ENCODE data around the gene PRKCH.
"Not testable (repeated sequence)": the region's sequence is repeated elsewhere in the genome, so short reads cannot be mapped to it uniquely, and the experiment has no call there.

The PRKCH gene

GRCh38 chr14:61521773-61522172, 200.4 kb downstream of the PRKCH start:
- in situ Hi-C loops (cut with MboI; ENCODE audit: low sequenced_read_pairs): no loop called here

GRCh38 chr14:61523751-61524150, 202.4 kb downstream of the PRKCH start:
- in situ Hi-C loops (cut with MboI; ENCODE audit: low sequenced_read_pairs): no loop called here

GRCh38 chr14:61524211-61524806, 202.9 kb downstream of the PRKCH start:
- in situ Hi-C loops (cut with MboI; ENCODE audit: low sequenced_read_pairs): no loop called here

GRCh38 chr14:61524936-61525292, 203.5 kb downstream of the PRKCH start:
- in situ Hi-C loops (cut with MboI; ENCODE audit: low sequenced_read_pairs): no loop called here

- in situ Hi-C loops (cut with MboI; ENCODE audit: low sequenced_read_pairs): no loop called here
Measured at GRCh38 chr14:61525293-61526011, 204.1 kb downstream of the PRKCH start.

- in situ Hi-C loops (cut with MboI; ENCODE audit: low sequenced_read_pairs): no loop called here
Measured at GRCh38 chr14:61526405-61527312, 205.3 kb downstream of the PRKCH start.

GRCh38 chr14:61527325-61528100, 206.1 kb downstream of the PRKCH start:
- in situ Hi-C loops (cut with MboI; ENCODE audit: low sequenced_read_pairs): no loop called here

GRCh38 chr14:61528591-61529021, 207.2 kb downstream of the PRKCH start:
- in situ Hi-C loops (cut with MboI; ENCODE audit: low sequenced_read_pairs): no loop called here

- in situ Hi-C loops (cut with MboI; ENCODE audit: low sequenced_read_pairs): not testable (repeated sequence)
Measured at GRCh38 chr14:61529360-61529759, 208.0 kb downstream of the PRKCH start.

GRCh38 chr14:61530296-61530695, 208.9 kb downstream of the PRKCH start:
- in situ Hi-C loops (cut with MboI; ENCODE audit: low sequenced_read_pairs): no loop called here

GRCh38 chr14:61530896-61531295, 209.5 kb downstream of the PRKCH start:
- in situ Hi-C loops (cut with MboI; ENCODE audit: low sequenced_read_pairs): no loop called here

- in situ Hi-C loops (cut with MboI; ENCODE audit: low sequenced_read_pairs): no loop called here
Measured at GRCh38 chr14:61531465-61532122, 210.2 kb downstream of the PRKCH start.

GRCh38 chr14:61532123-61532505, 210.7 kb downstream of the PRKCH start:
- in situ Hi-C loops (cut with MboI; ENCODE audit: low sequenced_read_pairs): no loop called here

- in situ Hi-C loops (cut with MboI; ENCODE audit: low sequenced_read_pairs): no loop called here
Measured at GRCh38 chr14:61532763-61533162, 211.4 kb downstream of the PRKCH start.

- in situ Hi-C loops (cut with MboI; ENCODE audit: low sequenced_read_pairs): no loop called here
Measured at GRCh38 chr14:61533513-61534255, 212.3 kb downstream of the PRKCH start.

GRCh38 chr14:61535032-61535431, 213.7 kb downstream of the PRKCH start:
- in situ Hi-C loops (cut with MboI; ENCODE audit: low sequenced_read_pairs): no loop called here

- in situ Hi-C loops (cut with MboI; ENCODE audit: low sequenced_read_pairs): no loop called here
Measured at GRCh38 chr14:61535458-61535857, 214.1 kb downstream of the PRKCH start.

- in situ Hi-C loops (cut with MboI; ENCODE audit: low sequenced_read_pairs): no loop called here
Measured at GRCh38 chr14:61536661-61537562, 215.5 kb downstream of the PRKCH start.
